Measurements from ENCODE around the gene CACHD1. TPM values are rescaled to one million over a fixed set of nuclear protein-coding genes. Genes with fewer than 3 reads are reported as not detected.

CACHD1 gene
- total and polyA plus RNA-seq, 8 donors: 1.4 to 22.8 (median 4.8) TPM

DNA sequence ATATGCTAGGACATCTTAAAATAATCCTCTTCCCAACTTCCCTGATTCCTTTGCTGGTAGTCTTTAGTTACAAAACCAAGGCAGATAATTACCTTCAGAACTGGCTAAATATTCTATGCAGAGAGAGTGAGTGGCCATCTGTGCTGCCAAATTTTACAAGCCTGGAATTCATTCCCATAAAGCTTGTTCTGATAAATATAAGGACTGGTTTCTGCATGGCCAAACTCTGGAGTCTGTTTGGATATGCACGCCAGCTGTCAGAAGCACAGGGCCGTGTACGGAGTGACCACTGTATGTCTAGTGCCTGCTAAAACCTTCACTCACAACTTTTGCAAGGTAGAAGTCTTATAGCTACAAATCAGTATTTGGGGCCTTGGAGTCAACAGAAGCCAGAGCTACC lies 208.4 kb downstream of the CACHD1 start:
- 67 to 97% (median 78%) methylated on average over 3 of the region's 3 CpGs for WGBS, 5 donors
- TF ChIP-seq EP300 (IDR thresholded peaks at IDR 0.05): no peak
- DNase-seq: no peak
- H3K27ac ChIP-seq: no peak overlapping the region
- intact Hi-C loops (cut with DNase I; ENCODE audit: low total_unique reads): loop anchor here (10.0 kb wide), 2 partner anchors 204 to 414 kb away; partner anchors contain the start of gene CACHD1
- H3K4me1 ChIP-seq: no peaks in the 10 kb centered on the region
- H3K4me3 ChIP-seq: no peak overlapping the region
- no peaks in the 10 kb centered on the region for H3K9me3 ChIP-seq
- no peaks in the 10 kb centered on the region for H3K27me3 ChIP-seq
- peaks cover 14 to 84% (median 69%) of the 10 kb centered on the region in 4 donors for H3K36me3 ChIP-seq

DNA sequence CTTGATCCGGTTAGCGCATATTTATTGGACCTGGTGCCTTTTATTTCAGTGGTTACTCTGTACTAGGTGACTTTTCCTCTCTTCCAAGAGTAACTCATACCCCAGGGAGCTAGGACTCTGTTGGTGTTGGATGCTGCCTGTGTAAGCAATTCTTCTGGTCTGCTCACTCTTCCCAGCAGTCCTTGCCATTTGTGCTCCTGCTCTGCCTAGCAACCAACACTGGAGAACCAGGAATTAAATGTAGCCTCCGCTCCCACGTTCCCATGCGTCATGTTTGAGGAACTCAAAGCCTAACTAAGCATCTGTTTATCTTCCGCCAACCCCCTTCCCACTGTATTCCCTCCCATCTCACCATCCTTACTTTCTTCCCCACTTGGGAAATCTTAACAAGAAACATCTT lies 209.2 kb downstream of the CACHD1 start:
- Histone ChIP-seq H3K4me3 (no peak overlapping the region), H3K27me3 (no peaks in the 10 kb centered on the region)

DNA sequence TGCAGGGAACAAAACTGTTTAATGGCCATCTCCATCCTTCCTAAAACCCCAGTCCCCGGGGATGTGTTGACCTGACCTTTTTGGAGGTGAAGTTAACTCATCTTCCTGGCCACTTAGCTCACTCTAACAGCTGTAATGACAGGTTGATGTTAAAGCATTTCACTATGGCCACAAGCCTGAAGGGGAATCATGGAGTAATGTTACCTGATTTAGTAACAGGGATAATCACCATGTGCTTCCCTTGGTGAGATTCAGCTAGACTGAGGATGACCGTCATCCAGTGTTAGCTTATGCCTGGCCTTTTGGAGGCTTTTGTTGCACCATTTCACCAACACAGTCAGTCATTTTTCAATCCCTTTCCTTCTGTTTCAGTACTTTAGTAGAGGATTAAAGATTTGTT lies 210.7 kb downstream of the CACHD1 start:
- Histone ChIP-seq H3K9me3 (no peaks in the 10 kb centered on the region), H3K27ac (no peak overlapping the region), H3K4me1 (no peaks in the 10 kb centered on the region), H3K36me3 (peaks cover 14 to 90% (median 78%) of the 10 kb centered on the region in 4 donors), H3K4me3 (no peak overlapping the region), H3K27me3 (no peaks in the 10 kb centered on the region)
- intact Hi-C loops (cut with DNase I; ENCODE audit: low total_unique reads): no loop called here
- TF ChIP-seq, protein P1, sequence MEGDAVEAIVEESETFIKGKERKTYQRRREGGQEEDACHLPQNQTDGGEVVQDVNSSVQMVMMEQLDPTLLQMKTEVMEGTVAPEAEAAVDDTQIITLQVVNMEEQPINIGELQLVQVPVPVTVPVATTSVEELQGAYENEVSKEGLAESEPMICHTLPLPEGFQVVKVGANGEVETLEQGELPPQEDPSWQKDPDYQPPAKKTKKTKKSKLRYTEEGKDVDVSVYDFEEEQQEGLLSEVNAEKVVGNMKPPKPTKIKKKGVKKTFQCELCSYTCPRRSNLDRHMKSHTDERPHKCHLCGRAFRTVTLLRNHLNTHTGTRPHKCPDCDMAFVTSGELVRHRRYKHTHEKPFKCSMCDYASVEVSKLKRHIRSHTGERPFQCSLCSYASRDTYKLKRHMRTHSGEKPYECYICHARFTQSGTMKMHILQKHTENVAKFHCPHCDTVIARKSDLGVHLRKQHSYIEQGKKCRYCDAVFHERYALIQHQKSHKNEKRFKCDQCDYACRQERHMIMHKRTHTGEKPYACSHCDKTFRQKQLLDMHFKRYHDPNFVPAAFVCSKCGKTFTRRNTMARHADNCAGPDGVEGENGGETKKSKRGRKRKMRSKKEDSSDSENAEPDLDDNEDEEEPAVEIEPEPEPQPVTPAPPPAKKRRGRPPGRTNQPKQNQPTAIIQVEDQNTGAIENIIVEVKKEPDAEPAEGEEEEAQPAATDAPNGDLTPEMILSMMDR (IDR thresholded peaks at IDR 0.05): no peak
- TF ChIP-seq EP300 (IDR thresholded peaks at IDR 0.05) (no peak), POLR2AphosphoS5 (IDR thresholded peaks at IDR 0.05) (no peak)
- no peak for DNase-seq
- WGBS, 5 donors: 82 to 92% (median 87%) methylated on average over 2 of the region's 2 CpGs

More for the DNA sequence above, 209.2 kb downstream of the CACHD1 start:
- H3K36me3 ChIP-seq: peaks cover 14 to 87% (median 72%) of the 10 kb centered on the region in 4 donors
- intact Hi-C loops (cut with DNase I; ENCODE audit: low total_unique reads): loop anchor here (10.0 kb wide), 2 partner anchors 204 to 414 kb away; partner anchors contain the start of gene CACHD1
- H3K27ac ChIP-seq: no peak overlapping the region
- peak in 1 of 2 donors; percentile 51 for DNase-seq
- H3K4me1 ChIP-seq: no peaks in the 10 kb centered on the region
- no peaks in the 10 kb centered on the region for H3K9me3 ChIP-seq
- TF ChIP-seq POLR2A (IDR thresholded peaks at IDR 0.05) (no peak), POLR2AphosphoS5 (IDR thresholded peaks at IDR 0.05) (no peak), EP300 (IDR thresholded peaks at IDR 0.05) (no peak)
- TF ChIP-seq, protein P1 (IDR thresholded peaks at IDR 0.05): no peak
- 93 to 95% (median 94%) methylated on average over 6 of the region's 6 CpGs for WGBS, 5 donors

DNA sequence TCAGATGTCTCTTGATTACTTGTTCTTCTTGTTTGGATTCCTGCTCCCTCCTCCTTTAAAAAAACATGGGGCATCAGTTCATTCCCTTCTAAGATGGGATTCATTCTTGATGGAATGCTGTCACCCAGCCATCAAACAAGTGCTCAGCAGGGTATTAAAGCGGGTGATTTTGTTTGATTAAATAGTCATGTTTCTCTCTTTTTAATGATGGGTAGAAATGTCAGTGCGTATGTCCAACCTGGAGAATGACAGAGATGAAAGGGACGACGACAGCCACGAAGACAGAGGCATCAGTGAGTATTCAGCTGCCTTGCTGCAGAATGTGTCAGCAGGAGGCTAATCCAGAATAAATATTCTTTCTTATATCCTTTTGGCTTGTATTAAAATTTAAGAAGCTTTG lies 211.1 kb downstream of the CACHD1 start:
- TF ChIP-seq, protein P1 (IDR thresholded peaks at IDR 0.05): no peak
- TF ChIP-seq EP300 (IDR thresholded peaks at IDR 0.05) (no peak), POLR2A (IDR thresholded peaks at IDR 0.05) (no peak), POLR2AphosphoS5 (IDR thresholded peaks at IDR 0.05) (no peak)
- Histone ChIP-seq H3K9me3 (no peaks in the 10 kb centered on the region), H3K27ac (no peak overlapping the region), H3K36me3 (peaks cover 14 to 88% (median 76%) of the 10 kb centered on the region in 4 donors), H3K27me3 (no peaks in the 10 kb centered on the region), H3K4me1 (peaks cover 0 to 4% (median 1%) of the 10 kb centered on the region in 4 donors), H3K4me3 (no peak overlapping the region)
- DNase-seq: no peak
- WGBS, 5 donors: 85 to 98% (median 94%) methylated on average over 5 of the region's 5 CpGs
- intact Hi-C loops (cut with DNase I; ENCODE audit: low total_unique reads): no loop called here

DNA sequence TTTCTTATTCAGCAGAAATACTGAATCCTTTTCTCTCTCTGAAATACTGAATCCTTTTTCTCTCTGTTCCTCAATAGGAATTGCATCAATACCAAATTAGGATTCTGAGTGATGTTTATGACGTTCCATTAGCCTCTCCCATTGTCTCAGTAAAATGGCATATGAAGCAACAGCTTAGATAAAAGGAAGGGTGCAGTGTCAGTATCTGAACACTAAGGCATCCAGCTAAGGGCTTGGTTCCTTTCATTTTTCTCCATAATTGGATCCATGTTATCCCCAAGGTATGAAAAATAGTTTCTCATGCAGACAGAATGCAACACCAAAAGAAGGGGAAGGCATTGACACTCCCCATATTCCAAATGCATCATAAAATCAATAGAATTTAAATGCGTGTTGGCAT lies 213.5 kb downstream of the CACHD1 start:
- H3K27ac ChIP-seq: no peak overlapping the region
- no peak overlapping the region for H3K4me3 ChIP-seq
- H3K4me1 ChIP-seq: peaks cover 8 to 24% (median 16%) of the 10 kb centered on the region in 4 donors
- peaks cover 14 to 66% (median 55%) of the 10 kb centered on the region in 4 donors for H3K36me3 ChIP-seq
- TF ChIP-seq POLR2A (IDR thresholded peaks at IDR 0.05): no peak
- intact Hi-C loops (cut with DNase I; ENCODE audit: low total_unique reads): no loop called here
- WGBS, 5 donors: 81 to 94% (median 87%) methylated on average over 2 of the region's 2 CpGs
- H3K9me3 ChIP-seq: no peaks in the 10 kb centered on the region
- H3K27me3 ChIP-seq: no peaks in the 10 kb centered on the region
- DNase-seq: no peak
